ENCODE data around the gene WDR64.

- TF ChIP-seq, protein P1, sequence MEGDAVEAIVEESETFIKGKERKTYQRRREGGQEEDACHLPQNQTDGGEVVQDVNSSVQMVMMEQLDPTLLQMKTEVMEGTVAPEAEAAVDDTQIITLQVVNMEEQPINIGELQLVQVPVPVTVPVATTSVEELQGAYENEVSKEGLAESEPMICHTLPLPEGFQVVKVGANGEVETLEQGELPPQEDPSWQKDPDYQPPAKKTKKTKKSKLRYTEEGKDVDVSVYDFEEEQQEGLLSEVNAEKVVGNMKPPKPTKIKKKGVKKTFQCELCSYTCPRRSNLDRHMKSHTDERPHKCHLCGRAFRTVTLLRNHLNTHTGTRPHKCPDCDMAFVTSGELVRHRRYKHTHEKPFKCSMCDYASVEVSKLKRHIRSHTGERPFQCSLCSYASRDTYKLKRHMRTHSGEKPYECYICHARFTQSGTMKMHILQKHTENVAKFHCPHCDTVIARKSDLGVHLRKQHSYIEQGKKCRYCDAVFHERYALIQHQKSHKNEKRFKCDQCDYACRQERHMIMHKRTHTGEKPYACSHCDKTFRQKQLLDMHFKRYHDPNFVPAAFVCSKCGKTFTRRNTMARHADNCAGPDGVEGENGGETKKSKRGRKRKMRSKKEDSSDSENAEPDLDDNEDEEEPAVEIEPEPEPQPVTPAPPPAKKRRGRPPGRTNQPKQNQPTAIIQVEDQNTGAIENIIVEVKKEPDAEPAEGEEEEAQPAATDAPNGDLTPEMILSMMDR (IDR thresholded peaks at IDR 0.05; ENCODE audit: low read depth, low read length): no peak
- TF ChIP-seq EZH2phosphoT487 (IDR thresholded peaks at IDR 0.05; ENCODE audit: low read depth): no peak
Measured at GRCh38 chr1:241765390-241765789, 113.3 kb downstream of the WDR64 start.

Data from OCI-LY3 (cell line).